Omental fat pad (tissue), 4 donors: ENCODE data around the gene WDR38. TPM values are rescaled to one million over a fixed set of nuclear protein-coding genes. Genes with fewer than 3 reads are reported as not detected.
"Not testable (repeated sequence)": the region's sequence is repeated elsewhere in the genome, so short reads cannot be mapped to it uniquely, and the experiment has no call there.

ENCODE experiments used
- ATAC-seq: fragments of 150-250 bp; one replicate; pipeline ENCODE4 v1.9.1; 2016; ENCODE audit warnings: mild to moderate bottlenecking, moderate library complexity; ENCODE audit not compliant: low FRiP score
- DNase-seq: peaks from one replicate; pipeline ENCODE4 v3.0.0-alpha.2; 2019; ENCODE audit warnings: low spot score
- CTCF ChIP-seq, 3 donors: fragments of 450-650 bp; IDR thresholded peaks; one replicate each; pipeline ENCODE4 v1.5.1; 2016 to 2017; ENCODE audit warnings: antibody characterized with exemption in 3 of 3, mild to moderate bottlenecking in 3 of 3, moderate library complexity in 2 of 3
- total RNA-seq, 4 donors: library from RNA; depleted of rRNA; stranded (reverse); fragments of >200 nt; gene quantifications; one replicate each; pipeline ENCODE4 v1.1.0, GENCODE V29; 2016

WDR38 gene
- total RNA-seq, 4 donors from 2014 or later = 0.36 TPM; not detected in 3

- ATAC-seq (peak; percentile 27), DNase-seq (no peak)
- TF ChIP-seq CTCF (IDR thresholded peaks at IDR 0.05) = no peak
Measured at GRCh38 chr9:124834591-124834990, 18.7 kb upstream of the WDR38 start.

GRCh38 chr9:124835026-124835557 is 18.2 kb upstream of the WDR38 start:
- ATAC-seq (peak; percentile 24), DNase-seq (peak; percentile 43)
- TF ChIP-seq CTCF (IDR thresholded peaks at IDR 0.05) = no peak

- not testable (repeated sequence) for DNase-seq, ATAC-seq
Measured at GRCh38 chr9:124838132-124838531, 15.1 kb upstream of the WDR38 start.

GRCh38 chr9:124838567-124839275 is 14.5 kb upstream of the WDR38 start:
- not testable (repeated sequence) for DNase-seq, ATAC-seq

- no peak for TF ChIP-seq CTCF (IDR thresholded peaks at IDR 0.05)
- ATAC-seq (no peak), DNase-seq (no peak)
Measured at GRCh38 chr9:124839612-124840299, 13.5 kb upstream of the WDR38 start.

- TF ChIP-seq CTCF (IDR thresholded peaks at IDR 0.05) = no peak
- ATAC-seq (no peak), DNase-seq (no peak)
Measured at GRCh38 chr9:124840300-124840833, 12.9 kb upstream of the WDR38 start.

GRCh38 chr9:124841075-124841821 is 12.0 kb upstream of the WDR38 start:
- no peak for DNase-seq
- ATAC-seq = no peak
- TF ChIP-seq CTCF (IDR thresholded peaks at IDR 0.05) = no peak
